ENCODE measurements around the gene UNC79.

UNC79 gene

DNA sequence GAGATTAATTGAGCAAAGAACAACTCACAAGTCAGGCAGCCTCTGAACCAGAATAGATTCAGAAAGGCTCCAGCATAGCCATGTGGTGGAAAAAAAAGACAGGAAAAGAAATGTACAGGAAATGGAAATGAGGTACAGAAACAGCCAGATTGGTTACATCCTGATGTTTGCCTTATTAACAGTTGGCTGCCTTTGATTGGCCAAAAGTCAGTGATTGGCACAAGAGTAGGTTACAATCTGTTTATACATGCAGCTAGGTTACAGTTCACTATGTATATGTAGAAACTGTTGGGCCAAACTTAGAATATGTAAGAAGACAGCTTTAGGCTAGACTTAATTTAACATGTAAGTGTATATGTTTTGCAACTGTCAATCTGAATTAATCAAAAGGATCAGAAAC, 118.9 kb downstream of the UNC79 start:
- no peak for DNase-seq

- no peak for DNase-seq
Measured at GRCh38 chr14:93564918-93565317, 134.2 kb downstream of the UNC79 start.

GRCh38 chr14:93566065-93566693, 135.4 kb downstream of the UNC79 start:
- DNase-seq, result no peak

DNA sequence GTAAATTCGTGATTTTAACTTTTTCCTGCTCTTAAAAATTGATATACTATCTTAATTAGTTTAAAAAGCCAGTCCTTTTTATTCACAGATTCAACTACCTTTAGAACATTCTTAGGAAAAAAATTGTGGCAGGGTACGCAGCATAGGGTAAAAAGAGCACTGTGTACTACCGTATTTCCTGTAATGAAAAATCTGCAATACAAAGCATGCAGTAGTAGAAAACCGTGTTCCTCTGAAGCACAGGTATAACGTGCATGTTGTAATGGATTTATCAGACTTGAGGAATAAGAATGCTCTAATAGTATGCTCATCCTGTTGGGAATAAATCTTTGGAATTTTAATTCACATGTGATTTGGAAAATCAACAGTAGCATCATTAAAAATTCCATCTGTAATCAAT, 140.5 kb downstream of the UNC79 start:
- DNase-seq, result no peak

DNA sequence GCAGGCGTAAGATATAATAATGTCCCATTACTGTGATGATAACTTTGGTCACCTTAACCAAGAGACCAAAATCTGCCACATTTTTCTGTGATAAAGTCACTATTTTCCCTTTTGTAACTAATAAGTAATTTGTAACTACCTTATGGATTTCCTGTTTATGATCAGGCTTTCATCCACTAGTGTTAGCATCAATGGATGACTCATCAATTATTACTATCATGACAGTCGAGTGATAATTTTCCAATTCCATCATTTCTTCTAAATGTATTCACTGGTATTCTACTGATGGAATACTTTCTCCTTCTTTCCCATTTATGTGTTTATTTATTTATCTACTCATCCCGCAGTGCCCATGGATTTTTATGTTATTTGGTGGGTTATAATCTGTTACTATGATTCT, 148.4 kb downstream of the UNC79 start:
- no peak for DNase-seq

DNA sequence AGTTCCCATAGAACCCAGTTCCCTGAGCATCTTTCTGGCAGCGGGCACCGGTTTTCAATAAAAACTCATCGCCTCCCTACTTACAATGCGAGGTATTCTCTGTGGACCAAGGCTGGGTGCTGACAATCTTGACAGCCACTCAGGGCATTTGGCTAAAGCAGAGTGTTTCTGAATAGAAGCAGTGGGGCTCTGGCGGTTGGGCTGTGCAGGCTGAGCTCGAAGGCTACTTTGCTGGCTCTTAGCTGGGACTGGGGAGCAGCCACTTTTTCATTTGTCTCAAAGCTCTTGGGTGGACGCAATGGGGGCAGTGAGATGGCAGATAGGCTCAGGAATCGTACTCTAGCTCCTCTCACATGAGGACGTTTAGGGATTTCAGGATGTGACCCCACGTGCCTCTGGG, 151.8 kb downstream of the UNC79 start:
- DNase-seq, result no peak

- no peak for DNase-seq
Measured at GRCh38 chr14:93587330-93587729, 156.6 kb downstream of the UNC79 start.

DNA sequence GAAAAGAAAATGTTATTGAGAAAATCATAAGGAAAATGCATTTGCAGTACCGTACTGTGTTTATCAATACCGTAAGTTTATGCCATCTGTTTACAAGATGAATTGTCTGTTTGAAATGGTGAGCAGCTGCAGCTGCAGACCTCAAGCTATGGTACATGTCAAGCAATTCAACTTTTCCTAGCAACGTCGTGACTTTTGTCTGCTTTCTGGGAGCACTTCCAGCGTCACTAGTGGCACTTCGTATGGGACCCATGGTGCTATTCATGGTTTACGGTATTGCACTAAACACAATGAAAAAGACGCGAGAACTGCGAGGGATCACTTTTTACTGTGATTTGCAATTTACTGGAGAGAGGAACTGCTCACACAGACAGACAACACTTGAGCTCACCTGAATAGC, 160.8 kb downstream of the UNC79 start:
- DNase-seq, result no peak

GRCh38 chr14:93592786-93593185, 162.0 kb downstream of the UNC79 start:
- no peak for DNase-seq

DNA sequence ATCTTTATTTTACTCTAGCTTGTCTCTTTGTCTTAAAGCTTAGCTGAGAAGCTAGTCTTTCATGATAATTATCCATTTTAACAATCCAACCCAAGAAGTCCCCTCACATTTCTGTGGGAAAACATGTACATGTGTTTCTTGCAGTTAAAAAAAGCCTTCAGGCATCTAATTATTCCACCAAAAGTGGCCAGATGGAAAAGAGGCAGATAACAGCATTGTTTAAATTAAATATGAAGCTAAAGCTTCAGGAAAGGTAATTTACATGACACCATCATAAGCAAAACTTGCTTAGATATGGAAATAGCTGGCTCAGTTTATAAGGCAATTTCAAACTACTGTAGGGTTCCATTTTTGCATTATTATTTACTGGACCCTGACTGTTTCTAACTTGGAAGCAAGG, 175.4 kb downstream of the UNC79 start:
- no peak for DNase-seq

GRCh38 chr14:93619176-93619793, 188.5 kb downstream of the UNC79 start:
- no peak for DNase-seq

- DNase-seq, result no peak
Measured at GRCh38 chr14:93628048-93628447, 197.3 kb downstream of the UNC79 start.

- DNase-seq, result no peak
Measured at GRCh38 chr14:93629643-93630042, 198.9 kb downstream of the UNC79 start.

DNA sequence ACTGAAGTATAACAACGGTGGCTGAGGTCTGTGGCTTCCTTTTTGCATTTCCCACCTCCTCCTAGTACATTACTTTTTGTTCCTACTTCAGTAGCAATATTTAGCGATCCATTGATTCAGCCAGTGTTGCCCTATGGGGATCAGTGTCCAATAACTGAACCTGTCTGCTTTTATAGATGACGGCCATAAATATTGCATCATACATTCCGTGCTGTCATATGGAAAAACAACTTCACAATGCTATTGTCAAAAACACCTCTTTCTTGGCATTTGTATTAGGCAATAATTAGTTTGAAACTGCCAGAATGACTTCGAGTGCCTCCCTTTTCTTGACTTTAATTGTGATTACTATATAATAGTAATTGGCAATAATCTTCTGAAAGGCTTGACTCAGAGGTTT, 208.1 kb downstream of the UNC79 start:
- DNase-seq, result no peak

GRCh38 chr14:93643127-93643526, 212.4 kb downstream of the UNC79 start:
- no peak for DNase-seq

GRCh38 chr14:93643676-93644075, 212.9 kb downstream of the UNC79 start:
- no peak for DNase-seq

- no peak for DNase-seq
Measured at GRCh38 chr14:93645200-93645599, 214.5 kb downstream of the UNC79 start.

- peak; percentile 48 for DNase-seq
Measured at GRCh38 chr14:93648440-93649168, 217.9 kb downstream of the UNC79 start.

DNA sequence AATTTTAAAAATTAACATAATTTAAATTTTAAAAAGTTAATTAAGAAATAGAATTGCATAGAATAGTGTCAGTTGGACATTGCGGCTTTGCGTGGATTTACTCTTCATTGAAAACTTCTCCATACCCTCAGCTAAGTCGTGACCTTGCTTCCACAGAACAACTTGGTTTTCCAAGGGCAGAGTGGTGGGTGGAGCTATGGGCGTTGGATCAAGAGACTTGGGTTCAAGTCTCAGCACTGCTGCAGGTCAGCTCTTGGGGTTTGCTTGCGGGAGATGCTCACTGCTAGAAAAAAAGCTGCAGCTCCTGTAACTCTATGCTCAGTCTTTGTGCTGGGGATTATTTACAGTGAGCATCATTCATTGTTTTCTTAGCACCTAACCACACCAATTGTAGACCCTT, 223.9 kb downstream of the UNC79 start:
- no peak for DNase-seq

DNA sequence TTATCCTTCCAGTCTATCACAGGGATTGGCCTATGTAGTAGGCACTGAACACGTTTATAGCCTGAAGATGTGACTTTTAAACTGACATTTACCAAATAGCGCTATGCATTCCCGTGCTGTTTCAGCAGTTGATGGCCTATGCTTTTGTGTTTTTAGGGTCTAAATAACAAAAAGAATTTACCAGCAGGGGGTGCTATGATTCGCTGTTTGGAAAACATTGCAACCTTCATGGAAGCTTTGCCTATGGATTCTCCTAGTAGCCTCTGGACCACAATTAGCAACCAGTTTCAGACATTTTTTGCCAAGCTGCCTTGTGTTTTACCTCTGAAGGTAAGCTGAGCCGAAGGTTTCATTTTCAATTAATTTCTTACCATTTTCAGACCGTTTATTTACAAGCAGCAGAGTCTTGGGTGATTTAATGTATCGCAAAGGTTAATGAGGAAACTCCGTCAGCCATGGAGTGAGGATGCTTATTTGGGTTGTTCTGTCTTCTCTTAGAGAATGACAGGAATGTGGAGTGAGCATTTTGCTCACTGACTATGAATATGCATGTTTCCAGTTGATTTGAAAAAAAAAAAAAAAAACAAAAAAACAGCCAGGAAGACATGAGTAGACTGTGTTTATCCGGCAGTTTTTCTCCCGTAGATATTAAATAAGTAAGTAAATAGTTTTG, 224.5 kb downstream of the UNC79 start:
- DNase-seq, result no peak

DNA sequence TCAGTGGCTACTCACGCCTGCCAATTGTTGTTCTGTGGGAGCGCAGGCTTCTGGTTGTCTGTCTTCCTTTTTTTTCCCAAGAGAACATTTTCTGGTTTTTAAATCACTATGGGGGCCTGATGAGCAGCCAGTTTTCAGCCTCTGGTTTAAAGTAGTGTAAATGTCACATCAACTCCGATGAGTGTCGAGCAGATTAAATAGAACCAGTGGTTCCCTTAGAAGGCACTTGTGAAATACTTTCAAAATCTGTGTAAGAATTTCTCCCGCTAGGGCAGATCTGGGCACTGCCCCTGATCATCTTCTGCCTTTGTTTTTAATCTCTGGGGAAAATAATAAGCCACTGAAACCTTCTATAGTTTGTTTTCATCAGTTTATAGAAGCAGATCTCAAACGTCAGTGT, 227.1 kb downstream of the UNC79 start:
- DNase-seq, result no peak

- DNase-seq, result no peak
Measured at GRCh38 chr14:93663317-93663716, 232.6 kb downstream of the UNC79 start.

DNA sequence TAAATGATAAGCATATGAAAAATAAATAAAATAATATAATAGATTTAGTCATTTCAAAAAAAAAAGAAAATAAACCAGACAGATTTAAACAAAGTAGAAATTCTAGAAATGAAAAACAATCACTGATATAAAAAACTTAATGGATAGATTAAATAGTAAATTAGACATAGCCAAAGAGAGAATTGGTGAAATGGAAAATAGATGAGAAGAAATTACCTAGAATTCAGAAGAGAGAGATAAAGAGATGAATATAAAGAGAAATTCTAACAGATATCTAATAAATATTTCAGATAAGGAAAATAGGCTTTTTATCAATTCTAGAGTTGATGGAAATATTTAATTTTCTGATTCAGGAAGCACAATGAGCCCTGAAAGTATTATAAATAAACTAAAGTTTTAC, 234.4 kb downstream of the UNC79 start:
- DNase-seq, result no peak

- DNase-seq, result no peak
Measured at GRCh38 chr14:93669632-93670031, 238.9 kb downstream of the UNC79 start.
